ENCODE data around the gene GSTM3.
"Not testable (repeated sequence)": the region's sequence is repeated elsewhere in the genome, so short reads cannot be mapped to it uniquely, and the experiment has no call there.

The GSTM3 gene

DNA sequence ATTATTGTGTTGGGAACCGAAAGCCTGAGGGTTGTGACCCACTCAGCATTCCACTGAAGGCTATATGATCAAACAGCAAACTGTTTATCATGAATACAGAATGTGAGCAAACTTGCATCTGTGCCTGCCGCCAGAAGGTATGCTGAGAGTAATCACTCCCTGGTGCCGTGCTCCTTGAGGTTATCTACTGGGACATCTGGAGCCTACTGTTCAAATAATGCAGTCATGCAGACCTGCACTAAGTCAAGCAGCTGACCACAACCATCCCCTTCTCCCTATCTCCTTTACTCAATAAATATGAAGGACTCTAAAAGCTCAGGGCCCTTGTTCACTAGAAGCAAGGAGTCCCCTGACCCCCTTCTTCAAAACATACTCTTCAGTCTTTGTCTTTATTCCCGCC, 15.3 kb downstream of the GSTM3 start:
- no peak for DNase-seq

DNA sequence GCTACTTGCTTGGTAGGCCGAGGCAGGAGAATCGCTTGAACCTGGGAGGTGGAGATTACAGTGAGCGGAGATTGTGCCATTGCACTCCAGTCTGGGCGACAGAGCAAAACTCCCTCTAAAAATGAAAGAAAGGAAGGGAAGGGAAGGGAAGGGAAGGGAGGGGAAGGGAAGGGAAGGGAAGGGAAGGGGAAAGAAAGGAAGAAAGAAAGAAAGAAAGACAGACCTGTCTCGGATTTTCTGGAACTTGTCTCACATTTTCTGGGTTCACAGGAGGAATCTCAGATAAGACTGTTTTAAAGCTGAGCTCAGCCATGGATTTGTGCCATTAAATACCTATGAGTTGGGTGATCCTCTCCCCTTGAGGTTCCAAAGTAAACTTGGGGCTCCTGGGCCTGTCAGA, 15.9 kb downstream of the GSTM3 start:
- DNase-seq: no peak

DNA sequence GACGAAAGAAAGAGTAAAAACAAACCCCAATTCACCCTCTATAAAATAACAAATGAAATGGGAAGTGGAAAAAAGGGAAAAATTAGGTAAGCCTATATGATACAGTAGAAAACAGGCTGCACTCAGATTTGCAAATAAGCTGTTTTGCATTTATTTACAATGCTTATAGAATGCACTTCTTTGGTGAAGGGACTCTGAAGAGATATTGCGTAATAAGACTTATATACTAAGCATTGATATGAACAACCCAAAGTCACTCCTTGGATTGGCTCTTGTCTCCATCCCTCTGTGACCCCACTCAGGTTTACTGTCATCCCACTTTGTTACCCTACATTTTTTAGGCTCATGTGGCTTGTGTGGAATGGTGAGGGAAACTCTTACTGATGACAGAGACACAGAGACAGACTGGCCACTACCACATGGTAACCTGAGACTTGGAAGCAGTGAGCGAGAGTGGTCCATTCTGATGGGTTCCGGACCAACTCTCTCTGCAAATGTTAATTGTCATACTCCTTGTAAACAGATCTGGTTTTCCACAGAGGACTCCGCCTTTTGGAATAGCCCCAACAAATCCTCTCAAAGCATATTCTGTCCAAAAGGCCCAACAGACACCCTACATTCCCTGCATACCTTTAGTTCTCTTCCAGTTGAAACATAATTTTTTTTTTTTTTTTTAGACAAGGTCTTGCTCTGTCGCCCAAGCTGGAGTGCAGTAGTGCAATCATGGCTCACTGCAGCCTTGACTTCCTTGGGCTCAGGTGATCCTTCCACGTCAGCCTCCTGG, 17.7 kb downstream of the GSTM3 start:
- DNase-seq: no peak

DNA sequence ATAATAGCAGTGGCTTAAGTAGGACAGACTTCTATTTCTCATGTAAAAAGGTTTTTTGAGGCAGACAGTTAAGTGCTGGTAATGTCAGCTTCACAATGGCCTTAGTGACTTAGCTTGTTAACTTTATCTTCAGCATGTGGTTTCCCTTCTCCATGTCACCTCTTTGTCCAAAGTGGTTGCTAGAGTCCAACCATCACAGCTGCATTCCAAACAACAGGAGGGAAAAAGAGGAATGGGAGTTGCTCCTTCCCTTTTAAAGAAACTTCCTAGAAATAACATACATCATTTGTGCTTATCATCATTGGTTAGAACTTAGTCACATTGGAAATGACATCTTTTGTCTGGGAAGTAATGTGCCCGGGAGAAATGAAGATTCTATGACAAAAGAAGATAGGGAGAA, 18.9 kb downstream of the GSTM3 start:
- DNase-seq: no peak

DNA sequence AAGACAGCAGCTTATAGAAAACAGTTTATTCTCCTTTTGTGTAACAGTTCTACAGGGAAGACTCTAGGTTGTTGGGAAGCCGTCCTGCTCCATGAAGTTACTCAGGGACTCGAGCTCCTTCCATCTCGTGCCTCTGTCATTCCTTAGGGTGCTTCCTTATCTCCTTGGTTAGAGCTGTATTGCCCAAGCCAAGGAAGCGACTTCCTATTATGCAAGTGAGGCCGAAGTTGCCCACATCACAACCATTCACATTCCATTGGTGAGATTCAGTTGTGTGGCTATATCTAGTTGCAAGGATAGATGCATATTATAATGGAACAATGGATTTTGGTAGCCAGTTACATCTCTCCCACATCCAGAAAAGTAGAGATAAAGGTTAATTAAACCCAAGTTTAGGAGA, 19.8 kb downstream of the GSTM3 start:
- no peak for DNase-seq

DNA sequence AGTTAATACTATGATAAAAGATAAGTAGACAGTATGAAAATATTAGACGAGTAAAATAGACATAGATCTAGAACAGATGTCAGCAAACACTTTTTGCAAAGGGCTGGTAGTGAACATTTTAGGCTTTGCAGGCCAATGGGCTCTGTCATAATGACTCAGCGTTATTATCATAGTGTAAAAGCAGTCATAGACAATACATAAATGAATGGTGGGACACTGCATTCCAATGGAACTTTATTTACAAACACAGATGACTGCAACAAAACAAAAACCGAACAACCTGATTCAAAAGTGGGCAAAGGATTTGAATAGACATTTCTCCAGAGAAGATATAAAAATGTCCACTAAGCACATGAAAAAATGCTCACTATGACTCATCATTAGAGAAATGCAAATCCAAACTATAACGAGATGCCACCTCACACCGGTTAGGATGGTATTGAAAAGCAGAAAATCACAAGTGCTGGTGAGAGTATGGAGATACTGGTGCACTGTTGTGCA, 21.5 kb downstream of the GSTM3 start:
- no peak for DNase-seq

DNA sequence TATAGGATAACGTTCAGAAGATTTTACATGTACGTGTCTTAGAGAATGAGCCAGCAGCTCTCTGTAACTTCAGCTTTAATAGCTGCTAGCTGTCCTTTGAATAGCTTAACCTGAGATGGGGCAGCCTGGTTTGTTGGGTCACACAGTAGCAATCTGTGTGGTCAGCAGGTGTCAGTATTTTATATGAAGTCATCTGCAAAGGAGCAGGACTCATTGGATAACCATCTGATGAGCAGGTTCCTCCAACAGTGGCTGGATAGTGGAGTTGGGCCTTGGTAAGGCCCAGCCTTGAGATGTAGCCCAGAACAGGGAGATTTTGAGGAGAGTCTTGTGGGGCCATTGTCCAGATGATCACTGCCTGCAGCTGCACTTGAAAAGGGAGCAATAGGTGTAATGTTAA, 22.3 kb downstream of the GSTM3 start:
- DNase-seq: no peak

DNA sequence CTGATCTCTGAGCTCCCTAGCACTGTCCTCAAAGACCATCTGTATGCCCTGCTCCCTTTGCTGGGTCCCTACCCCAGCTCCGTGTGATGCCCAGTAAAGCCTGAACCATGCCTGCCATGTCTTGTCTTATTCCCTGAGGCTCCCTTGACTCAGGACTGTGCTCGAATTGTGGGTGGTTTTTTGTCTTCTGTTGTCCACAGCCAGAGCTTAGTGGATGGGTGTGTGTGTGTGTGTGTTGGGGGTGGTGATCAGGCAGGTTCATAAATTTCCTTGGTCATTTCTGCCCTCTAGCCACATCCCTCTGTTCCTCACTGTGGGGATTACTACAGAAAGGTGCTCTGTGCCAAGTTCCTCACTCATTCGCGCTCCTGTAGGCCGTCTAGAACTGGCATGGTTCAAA, 23.1 kb downstream of the GSTM3 start:
- DNase-seq: no peak

DNA sequence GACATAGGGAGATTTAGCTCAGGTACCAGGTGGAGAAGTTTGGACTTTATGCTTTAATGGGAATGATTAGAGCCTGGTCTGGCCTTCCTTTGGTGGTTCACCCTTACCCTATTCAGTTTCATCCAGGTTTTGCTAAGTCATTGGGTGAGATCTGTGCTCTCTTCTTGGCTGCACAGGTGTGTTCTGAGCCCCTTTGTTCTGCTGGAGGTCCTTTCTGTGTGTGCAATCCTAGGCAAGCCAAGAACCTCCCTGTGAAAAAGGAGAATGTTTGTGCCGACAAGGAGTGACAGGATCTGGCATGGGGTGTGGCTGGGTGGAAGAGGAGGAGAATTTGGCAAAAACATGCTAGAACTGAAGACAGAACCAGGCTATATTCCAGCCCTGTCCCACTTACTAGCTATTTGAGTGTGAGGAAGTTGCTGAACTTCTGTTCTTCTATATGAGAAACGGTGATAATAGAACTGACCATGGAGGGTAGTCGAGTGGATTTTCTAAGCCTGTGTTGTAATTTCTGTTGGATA, 24.2 kb downstream of the GSTM3 start:
- DNase-seq: no peak

DNA sequence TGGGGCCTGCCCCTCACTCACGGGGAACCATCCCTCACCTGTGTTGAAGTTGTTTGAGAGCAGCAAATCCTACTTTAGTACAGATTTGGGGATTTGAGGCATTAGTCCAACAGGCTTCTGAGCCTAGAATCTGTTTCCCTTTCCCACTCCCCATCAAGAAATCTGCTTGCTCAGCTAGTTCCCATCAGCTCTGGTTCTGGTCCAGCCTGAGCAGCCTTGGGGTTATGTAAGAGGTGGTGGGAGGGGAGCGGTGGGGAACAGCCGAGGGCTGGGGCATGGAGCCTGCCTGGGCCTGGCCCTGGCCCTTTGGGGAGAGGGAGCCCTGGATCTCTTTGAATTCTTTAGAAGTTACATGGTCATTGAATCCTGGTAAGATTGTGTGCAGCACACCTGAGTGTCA, 24.7 kb downstream of the GSTM3 start:
- DNase-seq: no peak

DNA sequence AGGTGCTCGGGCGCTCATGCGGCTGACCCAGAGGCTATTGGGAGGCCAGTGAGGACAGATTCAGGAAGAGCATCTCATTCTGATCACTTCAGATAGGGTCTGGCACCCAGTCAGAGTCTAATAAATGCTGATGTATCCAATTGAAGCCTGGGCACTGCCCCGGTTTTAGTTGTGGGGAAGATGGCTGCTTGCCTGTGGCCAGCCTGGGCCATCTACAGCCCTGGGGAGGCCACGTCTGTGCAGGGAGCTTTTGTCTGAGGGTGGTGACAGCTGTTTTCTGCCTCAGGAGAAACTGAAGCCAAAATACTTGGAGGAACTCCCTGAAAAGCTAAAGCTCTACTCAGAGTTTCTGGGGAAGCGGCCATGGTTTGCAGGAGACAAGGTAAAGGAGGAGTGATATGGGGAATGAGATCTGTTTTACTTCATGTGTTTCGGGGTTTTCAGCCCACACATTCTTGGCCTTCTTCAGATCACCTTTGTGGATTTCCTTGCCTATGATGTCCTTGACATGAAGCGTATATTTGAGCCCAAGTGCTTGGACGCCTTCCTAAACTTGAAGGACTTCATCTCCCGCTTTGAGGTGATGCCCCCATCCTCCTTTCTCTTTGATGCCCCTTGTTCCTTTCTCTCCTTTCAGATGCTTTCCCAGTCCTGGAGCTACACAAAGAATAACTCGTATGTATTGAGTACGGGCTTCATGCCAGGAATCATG, 26.0 kb downstream of the GSTM3 start:
- DNase-seq: no peak

DNA sequence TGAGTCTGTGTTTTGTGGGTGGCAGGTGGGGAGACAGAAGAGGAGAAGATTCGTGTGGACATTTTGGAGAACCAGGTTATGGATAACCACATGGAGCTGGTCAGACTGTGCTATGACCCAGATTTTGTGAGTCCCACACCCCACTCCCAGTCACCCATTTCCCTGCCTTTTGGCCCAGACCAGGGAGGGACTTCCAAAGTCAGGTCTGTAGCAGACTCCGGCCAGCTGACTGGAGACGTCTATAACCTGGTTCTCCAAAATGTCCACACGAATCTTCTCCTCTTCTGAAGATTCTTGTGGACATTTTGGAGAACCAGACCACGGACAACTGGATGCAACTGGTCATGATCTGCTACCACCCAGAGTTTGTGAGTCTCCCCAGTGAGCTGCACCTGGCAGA, 27.2 kb downstream of the GSTM3 start:
- DNase-seq: no peak

DNA sequence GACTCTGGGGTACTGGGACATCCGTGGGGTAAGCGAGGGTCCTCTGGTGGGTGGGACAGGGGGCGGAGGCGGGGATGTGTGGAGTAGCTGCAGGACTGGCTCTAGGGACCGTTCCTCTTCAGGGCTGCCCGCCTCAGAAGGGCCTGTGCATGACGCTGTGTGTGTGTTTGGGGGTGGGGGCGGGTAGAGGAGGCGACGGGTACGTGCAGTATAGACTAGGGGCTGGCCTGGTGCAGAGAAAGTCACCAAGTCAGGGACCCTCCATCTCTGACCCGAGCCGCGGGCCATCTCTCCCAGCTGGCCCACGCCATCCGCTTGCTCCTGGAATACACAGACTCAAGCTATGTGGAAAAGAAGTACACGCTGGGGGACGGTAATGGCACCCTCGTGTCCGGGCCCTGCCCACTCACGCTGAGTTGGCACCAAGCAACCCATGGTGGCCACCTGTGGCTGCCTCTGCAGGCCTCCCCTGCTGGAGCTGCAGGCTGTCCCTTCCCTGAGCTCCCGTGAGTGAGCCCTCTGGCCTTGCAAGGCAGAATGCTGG, 28.4 kb downstream of the GSTM3 start:
- DNase-seq: no peak

DNA sequence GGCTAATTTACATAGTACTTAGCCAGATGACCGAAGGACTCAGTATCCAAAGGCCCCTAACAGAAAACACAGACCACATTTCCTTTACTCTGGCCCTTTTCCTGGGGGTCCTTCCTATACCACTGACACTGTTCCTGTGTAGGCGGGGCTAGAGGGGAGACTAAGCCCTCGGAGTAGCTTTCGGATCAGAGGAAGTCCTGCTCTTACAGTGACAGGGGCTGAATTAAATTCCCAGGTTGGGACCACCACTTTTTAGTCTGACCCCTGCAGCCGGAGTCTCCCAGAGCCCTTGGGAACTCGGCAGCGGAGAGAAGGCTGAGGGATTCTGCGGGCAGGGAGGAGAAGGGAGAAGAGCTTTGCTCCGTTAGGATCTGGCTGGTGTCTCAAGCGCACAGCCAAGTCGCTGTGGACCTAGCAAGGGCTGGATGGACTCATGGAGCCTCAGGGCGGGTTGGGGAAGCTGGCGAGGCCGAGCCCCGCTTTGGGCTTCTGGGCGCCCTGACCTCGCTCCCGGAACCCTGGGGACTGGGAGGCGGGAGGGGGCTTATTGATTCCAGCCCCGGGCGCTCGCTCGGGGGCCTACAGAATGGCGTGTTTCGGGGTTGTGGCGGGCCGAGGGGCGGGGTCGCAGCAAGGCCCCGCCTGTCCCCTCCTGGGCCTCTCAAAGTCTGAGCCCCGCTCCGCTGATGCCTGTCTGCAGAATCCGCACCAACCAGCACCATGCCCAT, 29.1 kb downstream of the GSTM3 start, which contains the start of gene GSTM5:
Gene GSTM5 (plus strand): TSS at position 659 of the 728 bp plus-strand sequence. CDS start 62 bp downstream, at position 721.
- DNase-seq: not testable (repeated sequence)

DNA sequence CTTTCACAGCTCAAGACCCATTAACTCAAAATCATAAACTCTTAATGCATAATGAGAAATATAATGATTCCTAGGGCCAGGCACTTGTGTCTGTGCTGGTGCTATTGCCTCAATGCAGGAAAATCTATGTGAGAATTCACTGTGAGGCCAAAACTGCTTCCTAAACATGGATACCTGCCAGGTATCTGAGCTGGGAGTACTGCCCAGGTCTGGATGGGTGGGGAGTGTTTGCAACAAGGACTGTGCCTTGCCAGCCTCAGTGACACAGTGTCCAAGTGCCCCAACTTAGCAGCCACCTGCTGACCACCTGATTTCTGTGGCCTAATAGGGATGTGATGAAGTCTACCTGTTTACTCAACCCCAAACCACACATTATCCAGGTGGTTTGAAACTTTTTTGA, 31.0 kb downstream of the GSTM3 start:
- DNase-seq: not testable (repeated sequence)

DNA sequence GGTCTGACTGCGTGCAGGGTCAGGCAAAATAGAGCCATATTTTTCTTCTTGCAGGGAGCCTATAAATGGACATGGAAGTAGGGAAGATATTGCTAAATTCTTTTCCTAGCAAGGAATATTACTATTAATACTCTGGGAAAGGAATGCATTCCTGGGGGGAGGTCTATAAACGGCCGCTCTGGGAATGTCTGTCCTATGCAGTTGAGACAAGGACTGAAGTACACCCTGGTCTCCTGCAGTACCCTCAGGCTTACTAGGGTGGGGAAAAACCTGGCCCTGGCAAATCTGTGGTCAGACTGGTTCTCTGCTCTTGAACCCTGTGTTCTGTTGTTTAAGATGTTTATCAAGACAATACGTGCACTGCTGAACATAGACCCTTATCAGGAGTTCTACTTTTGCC, 31.9 kb downstream of the GSTM3 start:
- DNase-seq: not testable (repeated sequence)

DNA sequence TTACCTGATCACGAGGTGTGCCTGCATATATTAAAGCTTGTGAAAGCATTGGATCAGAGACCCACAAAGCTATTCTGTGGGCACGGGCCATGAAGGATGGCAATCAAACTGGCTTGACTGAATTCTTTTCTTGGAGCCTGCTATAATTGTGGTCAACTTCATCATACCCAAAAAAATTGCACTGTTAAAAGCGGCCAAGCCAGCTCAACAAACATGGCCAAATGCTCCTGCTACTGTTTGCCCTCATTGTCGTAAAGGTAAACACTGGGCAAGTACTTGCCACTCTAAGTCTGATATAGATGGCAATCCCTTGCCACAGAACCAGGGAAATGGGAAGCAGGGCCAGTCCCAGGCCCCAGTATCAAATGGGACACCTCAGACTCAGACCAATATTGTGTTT, 35.4 kb downstream of the GSTM3 start:
- DNase-seq: no peak

DNA sequence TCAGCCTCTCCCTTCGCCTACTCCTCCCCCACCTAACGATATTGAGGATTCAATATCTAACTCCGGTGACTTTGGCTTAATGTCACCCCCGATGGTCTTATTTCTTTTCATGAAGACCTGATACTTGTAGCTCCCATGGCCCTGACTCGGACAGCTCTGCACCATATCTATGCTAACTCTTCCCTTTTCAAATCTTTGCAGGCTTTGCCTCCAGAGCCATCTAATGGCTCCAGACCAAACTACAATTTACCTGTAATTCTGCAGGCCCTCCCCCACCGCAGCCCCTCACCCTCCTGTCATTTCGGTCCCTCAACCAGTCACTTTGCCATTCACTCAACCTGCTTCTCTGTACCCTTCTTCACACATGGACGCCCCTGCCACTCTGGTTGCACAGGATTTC, 36.7 kb downstream of the GSTM3 start:
- no peak for DNase-seq

DNA sequence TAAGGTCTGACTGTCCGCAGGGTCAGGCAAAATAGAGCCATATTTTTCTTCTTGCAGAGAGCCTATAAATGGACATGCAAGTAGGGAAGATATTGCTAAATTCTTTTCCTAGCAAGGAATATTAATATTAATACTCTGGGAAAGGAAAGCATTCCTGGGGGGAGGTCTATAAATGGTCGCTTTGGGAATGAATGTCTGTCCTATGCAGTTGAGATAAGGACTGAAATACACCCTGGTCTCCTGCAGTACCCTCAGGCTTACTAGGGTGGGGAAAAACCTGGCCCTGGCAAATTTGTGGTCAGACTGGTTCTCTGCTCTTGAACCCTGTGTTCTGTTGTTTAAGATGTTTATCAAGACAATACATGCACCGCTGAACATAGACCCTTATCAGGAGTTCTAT, 37.9 kb downstream of the GSTM3 start:
- DNase-seq: not testable (repeated sequence)

DNA sequence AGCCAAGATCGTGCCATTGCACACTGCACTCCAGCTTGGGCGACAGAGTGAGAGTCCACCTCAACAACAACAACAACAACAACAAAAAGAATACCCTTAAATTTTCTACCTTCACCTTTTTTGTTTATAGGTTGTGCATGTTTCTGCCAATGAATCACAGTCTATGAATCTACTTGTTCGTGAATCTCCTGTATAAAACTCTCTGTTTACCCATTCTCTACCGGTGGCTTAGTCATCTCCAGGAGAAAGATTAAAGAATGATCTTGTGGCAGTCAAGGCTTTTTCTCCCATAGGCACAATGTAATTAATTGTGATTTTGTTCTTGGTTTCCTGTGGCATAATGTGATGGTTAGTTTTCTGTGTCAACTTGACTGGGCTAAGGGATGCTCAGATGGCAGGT, 43.0 kb downstream of the GSTM3 start:
- not testable (repeated sequence) for DNase-seq

DNA sequence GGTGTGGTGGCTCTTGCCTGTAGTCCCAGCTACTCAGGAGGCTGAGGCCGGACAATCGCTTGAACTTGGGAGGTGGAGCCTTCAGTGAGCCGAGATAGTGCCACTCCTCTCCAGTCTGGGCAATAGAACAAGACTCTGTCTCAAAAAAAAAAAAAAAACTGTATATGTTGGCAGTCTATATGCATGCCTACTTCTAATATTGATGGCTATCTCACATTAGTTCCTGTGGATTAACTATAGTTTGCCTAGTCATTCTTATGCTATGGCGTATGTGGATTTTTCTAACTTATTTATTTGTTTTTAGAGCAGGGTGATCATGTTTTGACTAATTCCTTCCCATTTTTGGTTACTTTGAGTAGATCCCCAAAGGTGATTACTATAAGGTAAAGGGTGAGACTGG, 43.8 kb downstream of the GSTM3 start:
- DNase-seq: no peak

DNA sequence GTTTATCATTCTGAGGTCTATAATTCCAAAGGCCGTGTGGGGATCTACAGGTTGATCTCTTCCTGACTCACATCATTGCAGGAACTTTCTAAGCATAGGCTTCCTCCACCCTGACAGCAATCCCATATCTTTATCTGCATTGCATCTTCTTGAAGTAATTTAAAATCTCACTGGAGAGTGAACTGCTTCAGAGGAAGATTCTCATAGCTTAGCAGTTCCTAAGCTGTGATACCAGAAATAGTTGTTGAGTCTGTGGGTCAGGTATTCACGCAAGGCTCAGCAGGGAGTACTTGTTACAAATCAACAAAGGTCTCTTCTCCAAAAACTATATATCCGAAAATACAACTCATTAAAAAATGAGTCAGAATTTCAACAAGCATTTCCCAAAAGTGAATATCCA, 45.7 kb downstream of the GSTM3 start:
- DNase-seq: not testable (repeated sequence)

DNA sequence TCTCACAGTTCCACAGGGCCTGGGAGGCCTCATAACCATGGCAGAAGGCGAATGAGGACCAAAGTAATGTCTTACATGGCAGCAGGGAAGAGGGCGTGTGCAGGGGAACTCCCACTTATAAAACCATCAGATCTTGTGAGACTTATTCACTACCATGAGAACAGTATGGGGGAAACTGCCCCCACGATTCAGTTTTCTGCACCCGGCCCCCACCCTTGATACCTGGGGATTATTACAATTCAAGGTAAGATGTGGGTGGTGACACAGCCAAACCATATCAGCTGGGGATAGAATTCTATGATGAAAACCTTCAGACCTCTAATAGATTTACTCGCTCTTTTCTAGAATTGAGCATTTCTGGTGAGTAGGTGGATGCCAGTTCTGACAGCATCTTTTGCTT, 46.4 kb downstream of the GSTM3 start:
- DNase-seq: not testable (repeated sequence)
